Heart left ventricle (tissue), 16 donors: ENCODE data around the gene HTR1B. TPM values are rescaled to one million over a fixed set of nuclear protein-coding genes. Genes with fewer than 3 reads are reported as not detected.

Source experiments
- ATAC-seq, 4 donors: fragments of 200-7000 bp; cut with Tn5 transposase; one replicate each; pipeline ENCODE4 v1.9.1; 2020 to 2022; ENCODE audit warnings: moderate library complexity in 4 of 4, mild to moderate bottlenecking in 3 of 4, moderate number of reproducible peaks in 1 of 4
- DNase-seq, 5 donors: peaks; one replicate each; pipeline ENCODE4 v3.0.0-alpha.2; 2020
- H3K27ac ChIP-seq, 12 donors: fragments of 200-600 bp; sonication (generic) in 4 of 12; one replicate each; pipeline versions ENCODE4 v1.5.0 to v1.8.0; 2016 to 2022; ENCODE audit warnings: mild to moderate bottlenecking in 2 of 12
- H3K27me3 ChIP-seq, 9 donors: fragments of 200-600 bp; sonication (generic) in 2 of 9; one replicate each; pipeline versions ENCODE4 v1.5.1 to v1.8.0; 2016 to 2022; ENCODE audit warnings: mild to moderate bottlenecking in 3 of 9
- H3K36me3 ChIP-seq, 9 donors: fragments of 200-600 bp; sonication (generic) in 2 of 9; one replicate each; pipeline versions ENCODE4 v1.5.0 to v1.8.0; 2018 to 2022; ENCODE audit warnings: mild to moderate bottlenecking in 2 of 9
- H3K4me1 ChIP-seq, 12 donors: fragments of 200-600 bp; sonication (generic) in 4 of 12; one replicate each; pipeline versions ENCODE4 v1.5.0 to v1.8.0; 2016 to 2022; ENCODE audit warnings: mild to moderate bottlenecking in 3 of 12
- H3K4me3 ChIP-seq, 12 donors: fragments of 200-600 bp; sonication (generic) in 4 of 12; one replicate each; pipeline versions ENCODE4 v1.5.0 to v1.8.0; 2017 to 2022; ENCODE audit warnings: mild to moderate bottlenecking in 9 of 12, moderate library complexity in 4 of 12
- H3K9me3 ChIP-seq, 12 donors: fragments of 200-600 bp; sonication (generic) in 4 of 12; one replicate each; pipeline versions ENCODE4 v1.5.0 to v1.8.0; 2016 to 2022; ENCODE audit warnings: mild to moderate bottlenecking in 1 of 12
- CTCF ChIP-seq, 12 donors: fragments of 200-600 bp; sonication (generic) in 4 of 12; IDR thresholded peaks; one replicate each; pipeline versions ENCODE4 v1.5.0 to v1.8.0; 2018 to 2022; ENCODE audit warnings: antibody characterized with exemption in 12 of 12, mild to moderate bottlenecking in 5 of 12
- POLR2A ChIP-seq, 2 donors: fragments of 450-650 bp; IDR thresholded peaks; one replicate each; pipeline ENCODE4 v1.6.1; 2017; ENCODE audit warnings: antibody characterized with exemption in 2 of 2, mild to moderate bottlenecking in 2 of 2, moderate library complexity in 2 of 2
- WGBS, 4 donors: extraction: QIAGEN DNeasy Blood & Tissue Kit in 2 of 4; methylation state at CpG; one replicate each; pipeline versions ENCODE4 v1.1.5 to v1.1.7; 2013 to 2018; 5-methylcytosine and 5-hydroxymethylcytosine counted together
- intact Hi-C, 10 donors: fragments of 100-400 bp; cut with DNase I; formaldehyde crosslinking; loops; one replicate each; pipeline versions ENCODE4 v1.11.1 to v1.14.2; 2022
- polyA plus RNA-seq, 2 donors: library from polyadenylated mRNA; stranded (reverse); fragments of 200-250 nt; gene quantifications; one replicate each; pipeline ENCODE4 v1.2.3, GENCODE V29; 2013
- total RNA-seq, 9 donors: library from RNA; depleted of rRNA in 2 of 9; stranded (reverse); fragments of >200 nt in 2 of 9; fragmentation: NEBNext Ultra II Directional in 3 of 9; extraction: Animal tissue kit (Norgen Biotek cat#: 25700) in 3 of 9; gene quantifications; one replicate each; pipeline versions ENCODE4 v1.1.0 to v1.2.4, GENCODE V29; 2016 to 2023
- donor health status: ischemic (EF 13 %, LVEDD 7.1; RV severe dilation, severe dysfunction).
- donor health status: healthy with polysubstance abuse.
- donor health status: DM: no; HTN: yes; CAD: no.
- donor health status: DM: no; HTN: no; CAD: no.
- donor health status: ischemic (EF 25% LVEDD 6.9; RV normal size, moderate dysfunction).
- donor health status: ischemic (EF 25% LVEDD 5.7; RV mildly dilated, moderate dysfunction).
- donor health status: healthy.
- donor health status: DM: yes; HTN: yes; CAD: no.
- donor health status: ischemic (EF 35%, LVEDD 5.7; RV mildly dilated, moderate dysfunction).
- donor health status: nonischemic (EF 11% LVEDD 7.7; RV severe dilation, severe dysfunction).
- donor health status: DM: yes; HTN: yes; CAD: no.
- donor health status: PGD.
- donor health status: ischemic (EF 29% LVEDD 5.4; RV normal size, mild dysfunction).
- donor health status: nonischemic (EF 23%, LVEDD 6.1; RV moderate dilation, normal function).

Gene HTR1B
- total and polyA plus RNA-seq, 11 donors: 0.03 to 0.10 TPM; not detected in 9

- H3K27me3 ChIP-seq: peaks cover 20 to 61% (median 45%) of the 10 kb centered on the region in 9 donors
- no peaks in the 10 kb centered on the region for H3K36me3 ChIP-seq
- H3K9me3 ChIP-seq: no peaks in the 10 kb centered on the region
- DNase-seq (peak in 2 of 5 donors; percentile 10 to 38), ATAC-seq (peak; percentile 66 to 88 (median 82))
- H3K4me1 ChIP-seq: peaks cover 0 to 30% (median 6%) of the 10 kb centered on the region in 12 donors
- 1 to 4% (median 2%) methylated on average over 17 of the region's 17 CpGs for WGBS, 4 donors
- intact Hi-C loops: no loop called here
- no peak overlapping the region for H3K27ac ChIP-seq
- no peak for TF ChIP-seq POLR2A (IDR thresholded peaks at IDR 0.05)
- TF ChIP-seq CTCF (IDR thresholded peaks at IDR 0.05): peak in 11 of 12 donors; percentile 12 to 58 (median 39)
- peak overlapping the region; percentile 6 to 63 (median 52) for H3K4me3 ChIP-seq
Observed at GRCh38 chr6:77466055-77466450, 2.8 kb upstream of the HTR1B start.

- Histone ChIP-seq H3K9me3 (no peaks in the 10 kb centered on the region), H3K27me3 (peaks cover 20 to 68% (median 45%) of the 10 kb centered on the region in 9 donors), H3K4me3 (peak overlapping the region in 9 of 12 donors; percentile 30 to 56 (median 49)), H3K27ac (no peak overlapping the region), H3K4me1 (peaks cover 0 to 30% (median 6%) of the 10 kb centered on the region in 12 donors), H3K36me3 (no peaks in the 10 kb centered on the region)
- no peak for DNase-seq
- no peak for ATAC-seq
- TF ChIP-seq CTCF (IDR thresholded peaks at IDR 0.05) (no peak), POLR2A (IDR thresholded peaks at IDR 0.05) (no peak)
- WGBS, 4 donors: 25 to 29% (median 27%) methylated on average over 8 of the region's 8 CpGs
- intact Hi-C loops: loop anchor here in 1 of 10 donors (5.0 kb wide), 1 partner anchor 777 kb away; no protein-coding TSS in a partner anchor
Observed at GRCh38 chr6:77464495-77464867, 1.2 kb upstream of the HTR1B start.

- DNase-seq: no peak
- no peaks in the 10 kb centered on the region for H3K36me3 ChIP-seq
- no peaks in the 10 kb centered on the region for H3K9me3 ChIP-seq
- no peak for TF ChIP-seq CTCF (IDR thresholded peaks at IDR 0.05)
- no peak for TF ChIP-seq POLR2A (IDR thresholded peaks at IDR 0.05)
- H3K27me3 ChIP-seq: peaks cover 20 to 68% (median 45%) of the 10 kb centered on the region in 9 donors
- 1 to 2% (median 1%) methylated on average over 48 to 53 of the region's 53 CpGs for WGBS, 4 donors
- H3K4me3 ChIP-seq: peak overlapping the region; percentile 18 to 56 (median 49)
- H3K4me1 ChIP-seq: peaks cover 0 to 30% (median 6%) of the 10 kb centered on the region in 12 donors
- H3K27ac ChIP-seq: no peak overlapping the region
- peak in 2 of 4 donors; percentile 6 to 43 for ATAC-seq
- intact Hi-C loops: loop anchor here in 1 of 10 donors (5.0 kb wide), 1 partner anchor 777 kb away; no protein-coding TSS in a partner anchor
Observed at GRCh38 chr6:77463861-77464494, 687 bp upstream of the HTR1B start.
